IPS-15b (cell line): ENCODE data around the gene BUB1.
"Not testable (repeated sequence)": the region's sequence is repeated elsewhere in the genome, so short reads cannot be mapped to it uniquely, and the experiment has no call there.

Experiments
- H3K27me3 ChIP-seq: one replicate; pipeline ENCODE4 v1.6.1; 2013; ENCODE audit warnings: low read length; ENCODE audit not compliant: control insufficient read depth, insufficient read depth
- H3K36me3 ChIP-seq: one replicate; pipeline ENCODE4 v1.6.1; 2013; ENCODE audit warnings: low read length; ENCODE audit not compliant: control insufficient read depth, insufficient read depth
- H3K4me1 ChIP-seq: one replicate; pipeline ENCODE4 v1.6.1; 2013; ENCODE audit warnings: mild to moderate bottlenecking, low read length; ENCODE audit not compliant: control insufficient read depth, insufficient read depth
- H3K4me3 ChIP-seq: one replicate; pipeline ENCODE4 v1.5.1; 2013; ENCODE audit warnings: low read depth, low read length
- H3K9ac ChIP-seq: one replicate; pipeline ENCODE4 v1.6.1; 2013; ENCODE audit warnings: low read depth, mild to moderate bottlenecking, low read length
- H3K9me3 ChIP-seq: one replicate; pipeline ENCODE4 v1.6.1; 2013; ENCODE audit warnings: mild to moderate bottlenecking, low read length; ENCODE audit not compliant: control insufficient read depth, insufficient read depth

Gene BUB1

GRCh38 chr2:110713513-110714362 lies 35.9 kb upstream of the BUB1 start:
- no peaks in the 10 kb centered on the region for H3K36me3 ChIP-seq
- H3K27me3 ChIP-seq: no peaks in the 10 kb centered on the region
- no peaks in the 10 kb centered on the region for H3K9me3 ChIP-seq
- no peak overlapping the region for H3K4me3 ChIP-seq
- H3K4me1 ChIP-seq: no peaks in the 10 kb centered on the region
- no peak overlapping the region for H3K9ac ChIP-seq

DNA sequence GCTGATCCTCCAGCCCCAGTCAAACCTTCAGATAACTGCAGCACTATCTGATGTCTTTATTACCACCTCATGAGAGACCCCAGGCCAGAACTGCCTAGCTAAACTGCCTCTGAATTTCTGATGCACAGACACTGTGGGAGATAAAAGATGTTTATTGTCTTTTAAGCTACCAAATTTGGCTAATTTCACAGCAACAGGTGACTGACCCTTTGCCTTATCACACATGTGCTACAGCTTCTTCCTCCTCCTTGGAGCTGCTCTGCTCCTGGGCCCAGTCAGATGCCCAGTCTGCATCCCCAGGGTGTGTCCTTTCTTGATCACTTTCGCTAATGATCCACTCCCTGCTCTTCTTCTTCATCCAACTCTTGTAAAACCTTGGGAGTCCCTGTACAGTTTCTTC lies 34.9 kb upstream of the BUB1 start:
- H3K36me3 ChIP-seq: no peaks in the 10 kb centered on the region

GRCh38 chr2:110708455-110708854 lies 30.6 kb upstream of the BUB1 start:
- no peaks in the 10 kb centered on the region for H3K27me3 ChIP-seq
- no peaks in the 10 kb centered on the region for H3K9me3 ChIP-seq

More for the DNA sequence above, 34.9 kb upstream of the BUB1 start:
- Histone ChIP-seq H3K9me3 (no peaks in the 10 kb centered on the region), H3K27me3 (no peaks in the 10 kb centered on the region), H3K4me3 (no peak overlapping the region), H3K4me1 (no peaks in the 10 kb centered on the region), H3K9ac (no peak overlapping the region)

DNA sequence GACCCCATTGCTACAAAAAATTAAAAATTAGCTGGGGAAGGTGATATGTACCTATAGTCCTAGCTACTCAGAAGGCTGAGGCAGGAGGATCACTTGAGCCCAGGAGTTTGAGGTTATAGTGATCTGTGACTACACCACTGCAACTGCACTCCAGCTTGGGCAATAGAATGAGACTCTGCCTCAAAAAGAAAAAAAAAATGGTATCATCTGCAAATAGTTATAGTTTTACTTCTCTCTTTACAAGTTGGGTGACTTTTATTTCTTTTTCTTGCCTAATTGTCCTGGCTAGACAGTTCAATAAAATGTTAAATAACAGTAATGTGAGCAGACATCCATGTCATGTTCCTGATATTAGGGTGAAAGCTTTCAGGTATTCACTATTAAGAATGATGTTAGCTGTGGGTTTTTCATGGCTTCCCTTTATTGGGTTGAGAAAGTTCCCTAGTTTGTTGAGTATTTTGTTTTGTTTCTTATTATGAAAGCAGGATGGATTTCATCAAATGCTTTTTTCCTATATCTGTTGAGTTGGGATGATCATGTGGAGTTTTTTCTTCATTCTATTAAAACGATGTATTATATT lies 29.6 kb upstream of the BUB1 start:
- Histone ChIP-seq H3K27me3 (no peaks in the 10 kb centered on the region), H3K4me1 (peaks cover 4% of the 10 kb centered on the region), H3K36me3 (no peaks in the 10 kb centered on the region), H3K9me3 (no peaks in the 10 kb centered on the region), H3K9ac (no peak overlapping the region), H3K4me3 (no peak overlapping the region)

More at GRCh38 chr2:110708455-110708854, 30.6 kb upstream of the BUB1 start:
- no peak overlapping the region for H3K4me3 ChIP-seq
- no peaks in the 10 kb centered on the region for H3K36me3 ChIP-seq
- H3K4me1 ChIP-seq: no peaks in the 10 kb centered on the region
- H3K9ac ChIP-seq: no peak overlapping the region

DNA sequence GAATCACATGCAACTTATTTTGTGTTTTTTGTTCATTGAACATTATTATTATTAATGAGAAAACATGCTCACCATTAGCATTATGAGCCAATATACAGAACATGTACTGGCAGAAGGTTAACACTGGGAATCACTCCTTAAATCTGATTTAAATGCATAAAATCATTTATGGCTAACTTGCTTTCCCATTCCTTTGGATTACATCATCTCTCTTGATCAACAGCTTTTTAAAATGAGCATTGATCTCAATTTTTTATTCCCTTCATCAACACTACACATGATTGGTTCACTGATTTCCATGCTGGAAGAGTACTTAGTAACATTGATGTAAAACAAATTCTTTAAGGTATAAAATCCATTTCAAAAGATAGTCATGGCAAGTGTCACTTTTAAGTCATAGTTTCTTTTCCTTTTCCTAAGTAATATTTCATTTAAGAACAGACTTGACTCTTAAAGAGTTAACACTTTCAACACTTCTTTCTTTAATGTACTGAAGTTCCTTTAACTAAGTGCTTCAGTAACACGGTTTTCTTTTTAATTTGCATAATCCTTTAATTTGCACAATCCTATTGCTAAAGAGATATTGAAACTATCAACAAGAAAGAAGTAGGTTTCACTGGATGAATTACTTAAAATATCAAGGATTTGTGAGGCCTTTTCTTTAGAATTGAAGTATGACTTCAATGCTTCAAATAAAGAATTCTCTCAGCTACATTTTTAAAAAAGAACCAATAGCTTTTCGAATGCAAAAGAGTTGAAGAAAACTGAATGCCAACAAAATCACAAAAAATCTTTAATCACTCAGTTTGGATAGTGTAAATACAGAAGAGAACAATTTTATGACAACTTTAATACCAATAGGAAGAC lies 24.9 kb upstream of the BUB1 start:
- Histone ChIP-seq H3K4me3 (no peak overlapping the region), H3K9ac (no peak overlapping the region), H3K9me3 (no peaks in the 10 kb centered on the region), H3K4me1 (peaks cover 4% of the 10 kb centered on the region), H3K27me3 (no peaks in the 10 kb centered on the region), H3K36me3 (no peaks in the 10 kb centered on the region)

DNA sequence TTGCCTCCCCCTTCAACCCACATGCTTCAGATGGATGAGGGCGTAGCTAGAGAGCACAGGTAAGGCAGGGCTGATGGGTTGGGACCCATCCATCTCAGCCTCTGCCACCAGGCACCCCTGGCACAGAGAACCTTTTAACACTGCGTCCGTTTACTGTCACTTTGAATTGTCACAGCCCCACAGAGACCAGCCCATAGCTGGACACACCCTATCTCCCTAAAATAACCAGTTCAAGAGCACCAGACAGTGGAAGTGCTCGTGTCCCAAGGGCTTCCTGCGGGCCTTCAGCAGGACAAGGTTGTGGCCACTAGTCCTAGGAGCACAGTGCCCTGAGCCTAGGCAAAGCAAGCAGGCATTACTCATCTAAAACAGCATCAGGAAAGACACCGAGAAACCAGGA lies 20.4 kb upstream of the BUB1 start:
- not testable (repeated sequence) for H3K36me3 ChIP-seq, H3K4me3 ChIP-seq, H3K4me1 ChIP-seq, H3K27me3 ChIP-seq, H3K9ac ChIP-seq, H3K9me3 ChIP-seq

DNA sequence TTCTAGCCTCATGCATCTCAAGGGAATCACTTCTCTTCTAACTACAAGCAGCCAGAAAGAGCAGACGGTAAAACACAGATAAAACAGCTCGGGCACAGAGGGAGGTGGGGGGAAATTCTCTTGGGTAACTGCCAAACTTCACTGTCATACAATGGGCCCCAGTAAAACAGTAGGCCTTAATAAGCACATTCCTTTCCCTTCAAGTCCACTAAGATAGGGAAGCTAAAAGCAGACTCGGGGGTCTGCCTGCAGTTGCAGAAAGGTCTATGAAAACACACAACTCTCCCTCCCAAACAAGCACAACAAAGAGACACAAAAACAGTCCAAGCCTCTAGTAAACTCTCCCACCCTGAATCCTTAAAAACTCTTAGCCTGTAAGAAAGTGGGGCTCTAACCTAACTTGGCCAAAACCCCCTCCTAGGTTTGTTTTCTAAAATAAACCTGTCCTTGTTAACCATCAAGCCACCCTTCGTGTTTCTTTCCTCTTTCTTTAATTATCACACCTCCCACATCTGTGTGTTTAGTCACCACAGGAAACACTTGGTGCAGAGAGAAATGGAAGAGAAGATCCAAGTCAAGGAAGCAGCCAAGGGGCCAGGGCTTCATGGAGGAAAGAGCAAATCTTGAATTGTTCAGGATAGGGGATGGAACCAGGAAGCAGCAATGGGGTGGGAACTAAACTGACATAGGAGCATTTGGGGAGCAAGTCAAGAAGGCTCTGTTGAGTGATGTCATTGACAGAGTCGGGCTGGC lies 17.5 kb upstream of the BUB1 start:
- H3K9me3 ChIP-seq, H3K27me3 ChIP-seq, H3K4me1 ChIP-seq, H3K36me3 ChIP-seq, H3K4me3 ChIP-seq, H3K9ac ChIP-seq: not testable (repeated sequence)

DNA sequence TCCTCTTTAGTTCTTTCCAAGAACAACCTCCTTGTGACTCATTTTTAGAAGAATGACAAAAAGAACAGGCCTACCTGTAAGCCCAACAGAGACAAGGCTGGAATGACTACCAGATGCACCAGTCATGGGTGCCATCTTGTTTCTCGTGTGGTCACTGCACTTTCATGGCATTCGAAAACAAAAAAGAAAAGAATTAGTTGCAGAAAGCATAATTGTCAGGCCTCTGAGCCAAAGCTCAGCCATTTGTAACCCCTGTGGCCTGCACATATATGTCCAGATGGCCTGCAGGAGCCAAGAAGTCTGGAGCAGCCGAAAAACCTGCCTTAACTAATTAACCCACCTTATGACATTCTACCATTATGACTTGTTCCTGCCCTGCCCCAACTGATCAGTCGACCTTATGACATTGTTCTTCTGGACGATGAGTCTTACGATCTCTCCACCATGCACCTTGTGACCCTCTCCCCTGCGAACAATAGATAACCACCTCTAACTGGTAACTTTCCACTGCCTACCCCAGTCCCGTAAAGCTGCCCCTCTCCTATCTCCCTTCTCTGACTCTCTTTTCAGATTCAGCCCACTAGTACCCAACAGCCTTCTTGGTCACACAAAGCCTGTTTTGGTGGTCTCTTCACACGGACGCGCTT lies 13.9 kb upstream of the BUB1 start:
- Histone ChIP-seq H3K36me3 (no peaks in the 10 kb centered on the region), H3K4me3 (no peak overlapping the region), H3K9me3 (no peaks in the 10 kb centered on the region), H3K4me1 (peaks cover 22% of the 10 kb centered on the region), H3K27me3 (peaks cover 3% of the 10 kb centered on the region), H3K9ac (no peak overlapping the region)

GRCh38 chr2:110690083-110690965 lies 12.5 kb upstream of the BUB1 start:
- Histone ChIP-seq H3K4me1 (peaks cover 24% of the 10 kb centered on the region), H3K27me3 (peaks cover 3% of the 10 kb centered on the region), H3K9ac (no peak overlapping the region), H3K36me3 (no peaks in the 10 kb centered on the region), H3K9me3 (no peaks in the 10 kb centered on the region), H3K4me3 (no peak overlapping the region)

- H3K27me3 ChIP-seq: peaks cover 3% of the 10 kb centered on the region
Observed at GRCh38 chr2:110688594-110689091, 10.8 kb upstream of the BUB1 start.

More at GRCh38 chr2:110688594-110689091, 10.8 kb upstream of the BUB1 start:
- Histone ChIP-seq H3K36me3 (no peaks in the 10 kb centered on the region), H3K9ac (peak overlapping the region; percentile 67), H3K9me3 (no peaks in the 10 kb centered on the region), H3K4me1 (peaks cover 20% of the 10 kb centered on the region), H3K4me3 (peak overlapping the region; percentile 36)
